Sigmoid colon (tissue), 7 donors: ENCODE results near the gene ANXA2. TPM values are rescaled to one million over a fixed set of nuclear protein-coding genes. Genes with fewer than 3 reads are reported as not detected.

ENCODE experiments used
- DNase-seq: peaks from one replicate; pipeline ENCODE4 v3.0.0-alpha.2; 2019
- H3K27ac ChIP-seq, 4 donors: fragments of 200-600 bp; sonication (generic); one replicate each; pipeline ENCODE4 v1.5.1; 2016 to 2019; ENCODE audit warnings: mild to moderate bottlenecking in 1 of 4
- H3K27me3 ChIP-seq, 3 donors: fragments of 200-600 bp; sonication (generic); one replicate each; pipeline ENCODE4 v1.5.1; 2019; ENCODE audit warnings: mild to moderate bottlenecking in 1 of 3
- H3K36me3 ChIP-seq, 4 donors: fragments of 200-600 bp; sonication (generic); one replicate each; pipeline ENCODE4 v1.5.1; 2016 to 2019
- H3K4me1 ChIP-seq, 4 donors: fragments of 200-600 bp; sonication (generic); one replicate each; pipeline ENCODE4 v1.5.1; 2017 to 2019
- H3K4me3 ChIP-seq, 4 donors: fragments of 200-600 bp; sonication (generic); one replicate each; pipeline ENCODE4 v1.5.1; 2017 to 2019; ENCODE audit warnings: mild to moderate bottlenecking in 2 of 4, moderate library complexity in 1 of 4
- H3K9me3 ChIP-seq, 4 donors: fragments of 200-600 bp in 3 of 4; sonication (generic) in 3 of 4; one replicate each; pipeline versions ENCODE4 v1.5.1 to v1.6.1; 2013 to 2019
- EP300 ChIP-seq, 4 donors: sonication (generic); formaldehyde crosslinking; IDR thresholded peaks; one replicate each; pipeline ENCODE4 v1.6.1; 2017; ENCODE audit warnings: antibody characterized with exemption in 4 of 4
- POLR2A ChIP-seq, 2 donors: fragments of 450-650 bp; IDR thresholded peaks; one replicate each; pipeline ENCODE4 v1.6.1; 2016; ENCODE audit warnings: antibody characterized with exemption in 2 of 2, mild to moderate bottlenecking in 2 of 2, moderate library complexity in 2 of 2
- POLR2AphosphoS5 ChIP-seq, 4 donors: sonication (generic); formaldehyde crosslinking; IDR thresholded peaks; one replicate each; pipeline ENCODE4 v1.6.1; 2017; ENCODE audit warnings: antibody characterized with exemption in 4 of 4
- WGBS, 2 donors: extraction: QIAGEN DNeasy Blood & Tissue Kit; methylation state at CpG; one replicate each; pipeline ENCODE4 v1.1.7; 2013; 5-methylcytosine and 5-hydroxymethylcytosine counted together
- intact Hi-C: fragments of 100-400 bp; cut with DNase I; formaldehyde crosslinking; loops from one replicate; pipeline ENCODE4 v1.15.1; 2023
- polyA plus RNA-seq, 3 donors: library from polyadenylated mRNA; stranded (reverse); fragments of 200-250 nt; gene quantifications; one replicate each; pipeline ENCODE4 v1.2.3, GENCODE V29; 2013
- total RNA-seq, 4 donors: library from RNA; depleted of rRNA; stranded (reverse); fragments of >200 nt; gene quantifications; one replicate each; pipeline ENCODE4 v1.1.0, GENCODE V29; 2016
- TF ChIP-seq, protein P1 (sequence below), 4 experiments: fragments of 450-650 bp in 3 of 4; fragments of 200-600 bp in 1 of 4; IDR thresholded peaks; one replicate each; pipeline ENCODE4 v1.5.1; 2016 to 2019; ENCODE audit warnings: antibody characterized with exemption in 4 of 4, mild to moderate bottlenecking in 3 of 4, moderate library complexity in 2 of 4
- donor health status: healthy with polysubstance abuse.
- donor health status: Bipolar disorder and iron deficiency.
- donor health status: healthy.

ANXA2 gene
- total and polyA plus RNA-seq, 7 donors: 157 to 3,307 (median 366) TPM

DNA sequence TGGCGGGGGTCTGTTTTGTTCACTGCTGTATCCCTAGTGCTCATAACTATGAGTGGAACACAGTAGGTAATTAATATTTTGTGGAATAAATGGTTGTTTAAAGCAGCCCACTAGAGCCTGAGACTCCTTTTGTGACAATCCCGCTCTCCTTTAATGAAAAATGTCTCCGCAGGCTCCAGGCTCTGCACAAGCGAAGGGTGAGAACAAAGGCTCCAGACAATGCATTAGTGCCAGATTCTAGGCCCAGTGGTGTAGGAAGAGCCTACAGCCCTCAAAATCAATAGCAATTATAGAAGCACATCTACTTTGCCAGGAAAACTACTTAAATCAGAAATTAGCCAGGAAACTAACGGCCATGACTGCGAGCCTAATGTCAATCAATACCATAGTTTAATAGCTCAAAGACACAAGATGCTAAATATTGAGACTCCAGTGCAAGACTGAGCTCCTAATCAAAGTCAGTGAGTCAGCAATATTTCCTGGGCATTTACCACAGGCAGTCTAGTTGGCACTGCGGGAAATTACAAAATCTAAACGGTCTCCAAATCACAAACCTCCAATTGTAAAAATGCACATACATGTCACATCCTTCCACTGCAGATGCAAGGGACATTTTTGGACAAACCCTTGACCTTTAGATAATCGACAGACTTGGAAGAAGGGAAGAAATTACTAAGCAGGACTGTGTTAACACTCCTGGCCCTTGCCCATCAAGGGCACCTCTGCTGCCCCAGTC, 2.3 kb downstream of the ANXA2 start:
- H3K4me3 ChIP-seq: peak overlapping the region in 2 of 4 donors; percentile 78 to 95

GRCh38 chr15:60394689-60395097, 3.1 kb downstream of the ANXA2 start:
- H3K4me1 ChIP-seq: peaks cover 3 to 77% (median 70%) of the 10 kb centered on the region in 4 donors
- TF ChIP-seq, protein P1, sequence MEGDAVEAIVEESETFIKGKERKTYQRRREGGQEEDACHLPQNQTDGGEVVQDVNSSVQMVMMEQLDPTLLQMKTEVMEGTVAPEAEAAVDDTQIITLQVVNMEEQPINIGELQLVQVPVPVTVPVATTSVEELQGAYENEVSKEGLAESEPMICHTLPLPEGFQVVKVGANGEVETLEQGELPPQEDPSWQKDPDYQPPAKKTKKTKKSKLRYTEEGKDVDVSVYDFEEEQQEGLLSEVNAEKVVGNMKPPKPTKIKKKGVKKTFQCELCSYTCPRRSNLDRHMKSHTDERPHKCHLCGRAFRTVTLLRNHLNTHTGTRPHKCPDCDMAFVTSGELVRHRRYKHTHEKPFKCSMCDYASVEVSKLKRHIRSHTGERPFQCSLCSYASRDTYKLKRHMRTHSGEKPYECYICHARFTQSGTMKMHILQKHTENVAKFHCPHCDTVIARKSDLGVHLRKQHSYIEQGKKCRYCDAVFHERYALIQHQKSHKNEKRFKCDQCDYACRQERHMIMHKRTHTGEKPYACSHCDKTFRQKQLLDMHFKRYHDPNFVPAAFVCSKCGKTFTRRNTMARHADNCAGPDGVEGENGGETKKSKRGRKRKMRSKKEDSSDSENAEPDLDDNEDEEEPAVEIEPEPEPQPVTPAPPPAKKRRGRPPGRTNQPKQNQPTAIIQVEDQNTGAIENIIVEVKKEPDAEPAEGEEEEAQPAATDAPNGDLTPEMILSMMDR (IDR thresholded peaks at IDR 0.05): no peak
- no peak for TF ChIP-seq POLR2AphosphoS5 (IDR thresholded peaks at IDR 0.05)
- TF ChIP-seq EP300 (IDR thresholded peaks at IDR 0.05): no peak
- no peak for TF ChIP-seq POLR2A (IDR thresholded peaks at IDR 0.05)
- H3K36me3 ChIP-seq: no peaks in the 10 kb centered on the region
- DNase-seq: no peak
- H3K4me3 ChIP-seq: no peak overlapping the region
- intact Hi-C loops: loop anchor here (5.0 kb wide), 1 partner anchor 37 kb away; no protein-coding TSS in a partner anchor
- peak overlapping the region; percentile 95 to 99 (median 98) for H3K27ac ChIP-seq
- no peaks in the 10 kb centered on the region for H3K27me3 ChIP-seq
- WGBS, 2 donors: 53 to 77% methylated on average over 1 of the region's 1 CpG
- no peaks in the 10 kb centered on the region for H3K9me3 ChIP-seq

More for the DNA sequence above, 2.3 kb downstream of the ANXA2 start:
- H3K9me3 ChIP-seq: no peaks in the 10 kb centered on the region
- no peaks in the 10 kb centered on the region for H3K27me3 ChIP-seq
- no peak for TF ChIP-seq EP300 (IDR thresholded peaks at IDR 0.05)
- TF ChIP-seq, protein P1 (IDR thresholded peaks at IDR 0.05): no peak
- TF ChIP-seq POLR2A (IDR thresholded peaks at IDR 0.05): no peak
- no peak for TF ChIP-seq POLR2AphosphoS5 (IDR thresholded peaks at IDR 0.05)
- DNase-seq: no peak
- 80 to 88% methylated on average over 9 of the region's 9 CpGs for WGBS, 2 donors
- peak overlapping the region; percentile 95 to 99 (median 98) for H3K27ac ChIP-seq
- peaks cover 3 to 71% (median 63%) of the 10 kb centered on the region in 4 donors for H3K4me1 ChIP-seq
- no peaks in the 10 kb centered on the region for H3K36me3 ChIP-seq
- intact Hi-C loops: no loop called here

GRCh38 chr15:60392986-60393790, 4.6 kb downstream of the ANXA2 start:
- Histone ChIP-seq H3K4me3 (no peak overlapping the region), H3K36me3 (no peaks in the 10 kb centered on the region), H3K4me1 (peaks cover 3 to 82% (median 80%) of the 10 kb centered on the region in 4 donors), H3K9me3 (no peaks in the 10 kb centered on the region), H3K27ac (peak overlapping the region; percentile 95 to 99 (median 98)), H3K27me3 (no peaks in the 10 kb centered on the region)
- intact Hi-C loops: loop anchor here (5.0 kb wide), 1 partner anchor 36 kb away; no protein-coding TSS in a partner anchor
- peak; percentile 92 for DNase-seq
- TF ChIP-seq, protein P1 (IDR thresholded peaks at IDR 0.05): no peak
- TF ChIP-seq EP300 (IDR thresholded peaks at IDR 0.05) (peak in 1 of 4 donors; percentile 64), POLR2AphosphoS5 (IDR thresholded peaks at IDR 0.05) (peak in 3 of 4 donors; percentile 71 to 85 (median 80))
- WGBS, 2 donors: 7 to 46% methylated on average over 9 of the region's 9 CpGs

DNA sequence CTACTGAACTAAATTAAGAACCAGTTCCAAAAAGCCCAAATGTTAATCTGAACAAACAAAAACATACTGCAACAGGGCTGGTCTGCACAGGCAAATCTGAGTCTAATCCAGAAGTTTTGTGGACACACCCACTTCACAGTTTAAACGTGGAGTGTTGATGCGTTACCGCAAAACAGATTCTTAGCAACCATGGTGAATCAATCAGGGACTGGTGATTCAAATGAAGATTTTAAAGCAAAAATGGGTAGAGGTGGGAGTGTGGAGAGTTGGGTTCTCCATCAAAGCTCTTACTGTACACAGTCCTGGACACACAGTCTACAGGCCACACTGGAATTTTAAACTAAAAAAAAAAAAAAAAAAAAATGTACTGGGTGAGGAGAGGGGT, 5.2 kb downstream of the ANXA2 start:
- Histone ChIP-seq H3K27ac (peak overlapping the region; percentile 95 to 99 (median 98)), H3K4me1 (peaks cover under 1 to 86% (median 80%) of the 10 kb centered on the region in 4 donors), H3K9me3 (no peaks in the 10 kb centered on the region), H3K36me3 (no peaks in the 10 kb centered on the region), H3K27me3 (no peaks in the 10 kb centered on the region), H3K4me3 (no peak overlapping the region)
- no peak for TF ChIP-seq POLR2A (IDR thresholded peaks at IDR 0.05)
- TF ChIP-seq, protein P1 (IDR thresholded peaks at IDR 0.05): no peak
- TF ChIP-seq POLR2AphosphoS5 (IDR thresholded peaks at IDR 0.05): no peak
- no peak for TF ChIP-seq EP300 (IDR thresholded peaks at IDR 0.05)
- no peak for DNase-seq
- intact Hi-C loops: loop anchor here (5.0 kb wide), 1 partner anchor 35 kb away; no protein-coding TSS in a partner anchor
- WGBS, 2 donors: 5 to 37% methylated on average over 3 of the region's 3 CpGs
